SK-N-SH (cell line): ENCODE measurements around the gene SIK2. TPM values are rescaled to one million over a fixed set of nuclear protein-coding genes. Genes with fewer than 3 reads are reported as not detected.

Source experiments
- CTCF ChIA-PET: fragments of 300-600, 350-600 bp; formaldehyde crosslinking; extraction: SDS; loops from one replicate; lab custom pipeline; 2021; lab: Yijun Ruan, JAX
- POLR2A ChIA-PET: fragments of 350-600 bp; sonication (Branson Sonifier 250); formaldehyde crosslinking; extraction: SDS; loops from one replicate; lab custom pipeline; 2020; ENCODE audit warnings: antibody characterized with exemption, inconsistent platforms; lab: Yijun Ruan, JAX
- DNase-seq: peaks from one replicate; pipeline ENCODE4 v3.0.0; 2012
- H2AFZ ChIP-seq: fragments of 200-600 bp; sonication (generic); 2 replicates; pipeline ENCODE4 v1.8.1; 2016; ENCODE audit warnings: antibody characterized with exemption, mild to moderate bottlenecking, low read depth
- H3F3A ChIP-seq: fragments of 200-600 bp; sonication (generic); replicated peaks from 2 replicates; pipeline ENCODE3; 2016; ENCODE audit warnings: antibody characterized with exemption, mild to moderate bottlenecking; ENCODE audit not compliant: insufficient read depth
- H3K27ac ChIP-seq, 2 experiments: fragments of 200-500 bp in 1 of 2; fragments of 200-600 bp in 1 of 2; sonication (Bioruptor generic) in 1 of 2; sonication (generic), shearing (Covaris generic) in 1 of 2; 2 replicates each; pipeline versions ENCODE4 v1.5.1 to v1.6.1; 2014 to 2016; ENCODE audit warnings: low read depth in 2 of 2, inconsistent platforms in 1 of 2, low read length in 1 of 2, mild to moderate bottlenecking in 1 of 2, mixed read lengths in 1 of 2
- H3K27me3 ChIP-seq: fragments of 200-600 bp; sonication (generic), shearing (Covaris generic); 2 replicates; pipeline ENCODE4 v1.6.1; 2016; ENCODE audit warnings: mixed run types; ENCODE audit not compliant: insufficient read depth
- H3K36me3 ChIP-seq, 2 experiments: fragments of 200-500 bp in 1 of 2; fragments of 200-600 bp in 1 of 2; sonication (Bioruptor generic) in 1 of 2; sonication (generic) in 1 of 2; replicated peaks in 1 of 2; 2 replicates each; pipeline versions ENCODE3 to v1.5.1; 2014 to 2016; ENCODE audit warnings: low read length in 1 of 2, mild to moderate bottlenecking in 1 of 2; ENCODE audit not compliant: insufficient read depth in 2 of 2, control insufficient read depth in 1 of 2
- H3K4me1 ChIP-seq, 2 experiments: fragments of 200-500 bp in 1 of 2; fragments of 200-600 bp in 1 of 2; sonication (Bioruptor generic) in 1 of 2; sonication (generic), shearing (Covaris generic) in 1 of 2; 2 replicates each; pipeline versions ENCODE4 v1.5.1 to v1.6.1; 2014 to 2016; ENCODE audit warnings: low read depth in 1 of 2, low read length in 1 of 2, mixed run types in 1 of 2; ENCODE audit not compliant: insufficient read depth in 2 of 2, control insufficient read depth in 1 of 2
- H3K4me2 ChIP-seq: fragments of 200-600 bp; sonication (generic), shearing (Covaris generic); 2 replicates; pipeline ENCODE4 v1.6.1; 2017; ENCODE audit warnings: mixed run types
- H3K4me3 ChIP-seq, 2 experiments: fragments of 200-500 bp in 1 of 2; fragments of 200-600 bp in 1 of 2; sonication (Bioruptor generic) in 1 of 2; sonication (generic), shearing (Covaris generic) in 1 of 2; 2 replicates each; pipeline versions ENCODE4 v1.5.1 to v1.8.1; 2014 to 2016; ENCODE audit warnings: low read depth in 2 of 2, inconsistent platforms in 1 of 2, low read length in 1 of 2, mild to moderate bottlenecking in 1 of 2, mixed read lengths in 1 of 2, moderate library complexity in 1 of 2
- H3K79me2 ChIP-seq: fragments of 200-600 bp; sonication (generic); 2 replicates; pipeline ENCODE4 v1.8.1; 2017; ENCODE audit warnings: mild to moderate bottlenecking; ENCODE audit not compliant: insufficient read depth
- H3K9ac ChIP-seq: fragments of 200-600 bp; sonication (generic); 2 replicates; pipeline ENCODE4 v1.6.1; 2017; ENCODE audit warnings: mixed run types
- H3K9me2 ChIP-seq: fragments of 200-600 bp; sonication (generic); 2 replicates; pipeline ENCODE4 v1.6.1; 2017; ENCODE audit warnings: mixed run types
- H3K9me3 ChIP-seq: fragments of 200-600 bp; sonication (generic); 2 replicates; pipeline ENCODE4 v1.6.1; 2017; ENCODE audit warnings: mixed run types, mild to moderate bottlenecking, moderate library complexity
- H4K20me1 ChIP-seq: fragments of 200-600 bp; sonication (generic); 2 replicates; pipeline ENCODE4 v1.6.1; 2017; ENCODE audit warnings: mild to moderate bottlenecking, mixed run types; ENCODE audit not compliant: insufficient read depth
- CTCF ChIP-seq: fragments of 200-600 bp; sonication (generic); IDR thresholded peaks from 2 replicates; pipeline ENCODE4 v1.6.1; 2017; ENCODE audit warnings: antibody characterized with exemption, mild to moderate bottlenecking, moderate library complexity
- EP300 ChIP-seq, 2 experiments: IDR thresholded peaks; 2 replicates each; pipeline versions ENCODE4 v1.4.0 to v1.6.1; 2012; ENCODE audit warnings: borderline replicate concordance in 1 of 2, low read depth in 1 of 2, low read length in 1 of 2
- EZH2phosphoT487 ChIP-seq: fragments of 200-600 bp; sonication (generic); IDR thresholded peaks from 2 replicates; pipeline ENCODE4 v1.6.1; 2017; ENCODE audit warnings: low read depth, mixed run types, mild to moderate bottlenecking, antibody characterized with exemption, moderate library complexity, borderline replicate concordance
- FOSL2 ChIP-seq: IDR thresholded peaks from 2 replicates; pipeline ENCODE4 v1.4.0; 2012; ENCODE audit warnings: low read depth, mild to moderate bottlenecking, moderate library complexity, borderline replicate concordance
- GABPA ChIP-seq: IDR thresholded peaks from 2 replicates; pipeline ENCODE4 v1.4.0; 2012; ENCODE audit warnings: low read depth, mild to moderate bottlenecking
- JUND ChIP-seq: IDR thresholded peaks from 2 replicates; pipeline ENCODE4 v1.4.0; 2012
- MAX ChIP-seq: IDR thresholded peaks from 2 replicates; pipeline ENCODE4 v1.4.0; 2012; ENCODE audit warnings: low read depth
- MEF2A ChIP-seq: IDR thresholded peaks from 2 replicates; pipeline ENCODE4 v1.4.0; 2012; ENCODE audit warnings: low read depth, borderline replicate concordance
- MXI1 ChIP-seq: IDR thresholded peaks from 2 replicates; pipeline ENCODE4 v1.6.1; 2012; ENCODE audit warnings: mild to moderate bottlenecking, low read depth, low read length, improper control_type of control experiment
- NFIC ChIP-seq: IDR thresholded peaks from 2 replicates; pipeline ENCODE4 v1.4.0; 2012; ENCODE audit warnings: borderline replicate concordance
- PBX3 ChIP-seq: IDR thresholded peaks from 2 replicates; pipeline ENCODE4; 2012
- RAD21 ChIP-seq: IDR thresholded peaks from 2 replicates; pipeline ENCODE4 v1.6.1; 2012; ENCODE audit warnings: mild to moderate bottlenecking, low read length
- RCOR1 ChIP-seq: fragments of 150-350 bp; IDR thresholded peaks from 2 replicates; pipeline ENCODE4 v1.6.1; 2017; ENCODE audit warnings: antibody characterized with exemption, low read length
- REST ChIP-seq: IDR thresholded peaks from 2 replicates; pipeline ENCODE4 v1.6.1; 2012; ENCODE audit warnings: mild to moderate bottlenecking, low read depth, low read length, moderate library complexity
- RXRA ChIP-seq: IDR thresholded peaks from 2 replicates; pipeline ENCODE4 v1.4.0; 2012; ENCODE audit warnings: low read depth, mild to moderate bottlenecking, borderline replicate concordance
- TCF12 ChIP-seq: IDR thresholded peaks from 2 replicates; pipeline ENCODE4 v1.4.0; 2012
- USF2 ChIP-seq: fragments of 150-350 bp; IDR thresholded peaks from 2 replicates; pipeline ENCODE4 v1.6.1; 2017; ENCODE audit warnings: antibody characterized with exemption, low read length, low read depth, borderline replicate concordance
- YY1 ChIP-seq: IDR thresholded peaks from 2 replicates; pipeline ENCODE4 v1.4.0; 2012; ENCODE audit warnings: low read depth, mild to moderate bottlenecking
- polyA plus RNA-seq, 3 experiments: library from polyadenylated mRNA; depleted of rRNA; stranded (reverse); fragments of >200 nt; gene quantifications; 2 replicates each; pipeline ENCODE4 v1.2.3, GENCODE V29; 2012

SIK2 gene
- polyA plus RNA-seq, 1 of the 3 experiments (the other 2 are of a cell fraction): 8.9 TPM

- ChIA-PET CTCF (interaction anchor here (1.2 to 1.3 kb wide), 2 partner anchors 34 to 286 kb away, joined by 3 to 4 read pairs; no protein-coding TSS in a partner anchor), POLR2A (no interaction called here)
- Histone ChIP-seq H3K36me3 (peaks cover 58 to 79% of the 10 kb centered on the region in 2 experiments), H3K4me1 (peaks cover 9 to 44% of the 10 kb centered on the region in 2 experiments), H3K4me2 (no peak overlapping the region), H3F3A (peaks cover 85% of the 10 kb centered on the region), H4K20me1 (no peaks in the 10 kb centered on the region), H3K79me2 (peaks cover 42% of the 10 kb centered on the region; the same call in 1 of the 2 replicates), H2AFZ (no peak overlapping the region), H3K27me3 (no peaks in the 10 kb centered on the region), H3K9me2 (no peaks in the 10 kb centered on the region), H3K4me3 (no peak overlapping the region), H3K9me3 (no peaks in the 10 kb centered on the region), H3K9ac (peak overlapping the region; percentile 71), H3K27ac (peak overlapping the region; percentile 95 to 99)
- no peak for DNase-seq
- peak; percentile 75; the same call in 1 of the 2 replicates for TF ChIP-seq RXRA
- no peak for TF ChIP-seq RAD21
- no peak for TF ChIP-seq USF2
- no peak for TF ChIP-seq EZH2phosphoT487
- no peak for TF ChIP-seq GABPA
- peak; percentile 50; the same call in 1 of the 2 replicates for TF ChIP-seq PBX3
- no peak for TF ChIP-seq RCOR1
- peak; percentile 90 for TF ChIP-seq MEF2A
- no peak for TF ChIP-seq MXI1
- peak in 1 of 2 experiments; percentile 48; a peak in 1 of 4 replicates for TF ChIP-seq EP300 (IDR thresholded peaks at IDR 0.05; ENCODE audit: borderline replicate concordance in 1 of 2, low read depth in 1 of 2, low read length in 1 of 2)
- 0 out of 2 replicates have a peak, but pooled peaks have one; percentile 11 for TF ChIP-seq FOSL2
- no peak for TF ChIP-seq CTCF
- TF ChIP-seq TCF12: peak; percentile 70
- peak; percentile 10; the same call in 1 of the 2 replicates for TF ChIP-seq NFIC
- TF ChIP-seq YY1: no peak
- 0 out of 2 replicates have a peak, but pooled peaks have one; percentile 21 for TF ChIP-seq MAX
- TF ChIP-seq REST: no peak
- TF ChIP-seq JUND: peak; percentile 47
Measured at GRCh38 chr11:111555255-111555654, 47.0 kb upstream of the SIK2 start.
